Stimulated activated CD8-positive, alpha-beta memory T cell treated with anti-CD3 and anti-CD28 coated beads, Interleukin-7, amount 100 ng/mL, for 48 hours (primary cell): Measurements from ENCODE around the gene HHLA2.

Experiments
- DNase-seq, 2 donors: peaks; one replicate each; pipeline ENCODE4 v3.0.0-alpha.2; 2020; ENCODE audit warnings: low read depth in 1 of 2; ENCODE audit errors: extremely low read depth in 1 of 2

HHLA2 gene

GRCh38 chr3:108416111-108416869 lies 119.9 kb downstream of the HHLA2 start:
- DNase-seq, result no peak

- peak in 1 of 2 donors; percentile 10 for DNase-seq
Observed at GRCh38 chr3:108420926-108421325, 124.6 kb downstream of the HHLA2 start.
